ENCODE measurements around the gene CCIN.

The CCIN gene

DNA sequence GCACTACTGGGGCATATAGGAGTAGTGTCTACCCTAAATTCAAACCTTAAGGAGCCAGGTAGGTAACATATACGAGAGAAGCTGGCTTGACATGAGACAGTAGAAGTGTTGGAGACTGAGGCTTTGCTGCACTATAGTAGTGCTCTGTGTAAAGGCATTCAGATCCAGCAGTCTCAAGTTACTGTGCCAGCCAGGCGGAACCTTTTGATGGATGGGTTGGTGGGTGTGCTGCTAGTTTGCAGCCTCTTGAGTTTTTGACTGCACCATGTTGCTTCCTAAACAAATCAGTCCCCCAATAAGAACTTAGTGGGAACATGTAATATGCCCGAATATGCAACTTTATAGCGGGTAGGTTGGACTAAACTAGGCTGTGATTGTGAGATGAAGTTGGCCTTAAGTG is 23.0 kb downstream of the CCIN start:
- DNase-seq, result no peak

DNA sequence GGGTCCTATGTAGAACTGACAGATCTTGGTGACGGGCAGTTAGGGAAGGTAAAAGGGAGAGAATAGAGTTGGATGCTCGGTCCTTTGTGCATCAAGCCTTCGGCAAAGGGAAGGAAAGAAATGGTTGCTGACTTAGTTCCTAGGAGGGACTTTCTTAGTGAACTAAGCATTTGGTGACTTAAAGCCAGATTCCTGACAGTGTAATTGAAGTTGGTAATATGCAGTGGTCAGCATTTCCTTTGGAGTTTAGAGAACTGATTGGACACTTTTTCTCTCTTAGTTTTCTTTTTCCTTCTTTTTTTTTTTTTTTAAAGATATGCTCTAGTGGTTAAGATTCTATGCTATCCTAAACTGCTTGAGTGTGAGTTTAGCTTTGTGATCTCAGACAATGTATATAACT is 23.8 kb downstream of the CCIN start:
- DNase-seq, result no peak

DNA sequence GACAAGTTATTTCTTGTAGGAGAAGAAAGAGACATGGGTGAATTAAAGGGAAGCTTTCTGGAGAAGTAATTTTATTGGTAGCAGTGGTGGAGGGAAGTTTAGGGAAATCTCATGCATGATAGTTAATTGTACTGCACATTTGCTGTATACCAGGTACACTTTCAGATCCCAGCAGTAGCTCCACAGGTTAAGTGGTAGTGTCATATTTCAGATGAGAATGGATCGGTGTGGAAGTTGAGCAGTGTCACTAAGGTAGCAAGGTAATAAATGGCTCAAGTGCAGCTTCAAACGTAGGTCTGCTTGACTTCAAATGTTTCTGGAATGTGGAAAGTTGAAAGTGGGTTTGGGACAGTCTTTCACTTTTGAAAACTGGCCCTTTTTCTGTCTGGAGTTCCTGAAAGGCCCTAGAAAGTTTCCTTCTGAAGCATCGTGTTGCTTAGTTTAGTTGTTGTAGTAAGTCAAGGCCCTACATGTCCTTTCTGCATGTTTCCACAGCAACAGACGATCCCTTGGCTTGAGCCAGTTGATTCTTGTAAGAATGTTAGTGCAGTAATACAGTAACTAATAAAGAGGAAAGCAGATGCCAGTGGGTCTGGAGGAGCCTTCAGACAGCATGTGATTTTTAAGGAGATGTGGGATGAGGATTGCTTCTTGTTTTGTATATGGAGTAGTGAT is 25.3 kb downstream of the CCIN start:
- DNase-seq, result no peak

DNA sequence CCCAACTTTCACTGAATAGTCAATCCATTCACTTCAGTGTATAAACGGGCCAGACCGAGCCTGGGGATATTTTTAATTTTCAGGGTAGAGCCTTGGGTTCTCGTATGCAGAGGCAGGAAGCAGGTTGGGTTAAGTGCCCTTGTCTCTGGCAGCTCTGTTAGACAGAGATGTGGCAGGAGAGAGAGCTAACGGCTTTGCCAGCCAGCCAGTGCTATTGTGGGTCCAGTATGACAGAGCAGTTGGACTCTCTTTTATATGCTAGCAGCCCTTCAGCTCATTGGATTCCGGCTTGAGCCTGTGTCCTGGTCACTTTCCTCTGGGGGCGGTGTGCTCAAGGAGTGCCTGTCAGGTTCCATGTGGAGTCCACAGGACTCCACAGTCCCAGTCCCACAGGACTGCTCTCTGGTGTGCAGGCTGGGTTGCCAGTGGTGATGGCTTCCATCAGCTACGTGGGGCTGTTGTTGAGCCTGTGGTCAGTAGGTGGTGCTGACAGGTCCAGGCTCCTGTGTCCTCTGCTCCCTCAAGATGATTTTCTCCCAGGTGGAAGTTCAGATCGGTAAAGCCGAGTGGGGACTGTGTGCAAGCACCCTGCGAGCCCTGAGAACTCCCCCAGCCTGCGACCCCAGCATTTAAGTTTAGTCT is 35.8 kb downstream of the CCIN start:
- DNase-seq, result no peak

DNA sequence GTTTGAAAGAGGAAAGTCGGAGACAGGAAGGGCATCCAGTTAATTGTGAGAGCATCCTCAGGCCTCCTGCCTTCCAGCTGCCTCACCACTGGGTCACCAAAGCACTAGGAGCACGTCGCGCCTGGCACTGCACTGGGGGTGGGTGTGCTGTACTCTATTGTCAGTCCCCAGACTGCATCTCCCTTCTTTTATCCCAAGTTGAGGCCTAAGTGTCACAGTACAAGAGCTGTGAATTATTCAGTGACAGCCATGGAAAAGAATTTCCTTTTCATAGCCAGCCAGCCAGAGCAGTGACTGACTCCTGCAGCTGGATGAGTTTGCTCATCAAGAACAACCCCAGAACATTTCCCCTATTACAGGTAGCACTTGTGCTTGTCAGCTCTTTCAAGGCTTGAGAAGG is 37.8 kb downstream of the CCIN start:
- no peak for DNase-seq

DNA sequence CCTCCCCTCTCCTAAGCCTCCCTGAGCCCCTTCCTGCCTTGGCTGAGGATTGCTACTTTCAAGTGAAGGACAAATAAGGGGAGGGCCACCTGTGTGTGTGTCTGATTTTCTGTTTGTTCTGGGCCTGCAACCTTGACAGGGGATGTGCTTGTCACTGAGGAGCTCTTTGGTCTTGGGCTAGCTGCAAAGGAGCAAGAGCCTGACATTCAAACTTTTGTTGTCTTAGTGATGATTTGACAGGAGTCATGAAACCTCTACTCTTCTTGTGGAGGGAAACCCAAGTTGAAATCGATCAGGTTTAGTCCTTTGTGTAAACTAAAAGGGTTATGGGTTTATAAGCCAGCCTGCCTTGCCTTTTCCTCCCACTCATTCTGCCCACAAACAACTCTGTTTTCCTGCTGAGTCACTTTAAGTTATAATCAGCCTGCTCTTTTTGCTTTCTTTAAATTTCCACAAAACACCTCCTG is 38.4 kb downstream of the CCIN start:
- DNase-seq, result no peak

DNA sequence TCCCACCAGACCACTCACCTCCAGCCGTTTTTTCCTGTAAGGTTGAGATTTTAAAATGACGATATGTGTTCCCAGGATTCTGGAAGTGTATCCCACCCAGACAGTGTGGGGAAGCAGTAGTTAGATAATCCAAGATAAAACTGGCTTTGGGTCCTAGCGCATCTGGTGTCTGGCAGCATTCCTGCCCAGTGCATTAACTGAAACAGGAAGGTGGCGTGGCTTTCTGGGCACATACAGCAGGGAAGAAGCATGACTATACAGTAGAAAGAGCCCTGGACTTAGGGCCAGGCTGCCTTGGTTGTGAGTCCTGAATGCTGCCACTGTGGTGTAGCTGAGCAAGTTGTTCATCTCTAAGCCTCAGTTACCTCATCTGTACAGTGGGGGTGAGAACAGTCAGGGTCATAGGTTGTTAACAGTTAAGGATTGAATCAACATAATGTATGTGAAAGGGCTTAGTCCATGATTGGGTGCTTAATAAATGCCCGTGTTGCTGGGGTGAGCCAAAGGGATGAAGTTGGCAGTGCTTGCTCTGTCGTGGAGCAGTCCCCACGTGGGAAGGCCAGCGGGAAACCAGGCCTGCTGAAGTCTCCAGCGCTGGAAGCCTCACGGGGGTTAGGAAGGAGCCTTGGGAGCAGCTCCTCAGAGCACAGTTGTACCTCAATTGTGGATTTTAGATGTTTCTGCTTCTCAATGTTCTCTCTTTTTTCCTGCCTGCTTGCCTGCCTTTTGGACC is 39.5 kb downstream of the CCIN start:
- no peak for DNase-seq

DNA sequence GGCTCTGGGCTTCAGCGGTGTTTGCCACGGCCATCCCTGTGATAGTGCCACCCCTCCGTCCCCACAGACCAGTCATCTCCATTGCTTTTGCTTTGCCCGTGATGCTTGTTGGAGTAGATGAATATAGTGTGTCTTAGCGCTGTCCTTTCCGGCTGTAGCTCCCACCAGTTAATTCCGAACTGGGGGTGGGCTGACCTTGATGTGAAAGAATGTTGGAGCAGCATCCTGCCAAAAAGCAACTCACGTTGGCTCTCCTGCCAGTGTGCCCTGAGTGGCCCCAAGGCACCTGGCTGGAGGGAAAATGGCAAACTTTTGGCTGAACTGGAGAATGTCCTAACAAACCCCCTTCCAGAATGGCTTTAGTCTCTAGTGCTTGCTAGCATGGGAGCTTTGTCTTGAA is 41.5 kb downstream of the CCIN start:
- DNase-seq, result no peak

DNA sequence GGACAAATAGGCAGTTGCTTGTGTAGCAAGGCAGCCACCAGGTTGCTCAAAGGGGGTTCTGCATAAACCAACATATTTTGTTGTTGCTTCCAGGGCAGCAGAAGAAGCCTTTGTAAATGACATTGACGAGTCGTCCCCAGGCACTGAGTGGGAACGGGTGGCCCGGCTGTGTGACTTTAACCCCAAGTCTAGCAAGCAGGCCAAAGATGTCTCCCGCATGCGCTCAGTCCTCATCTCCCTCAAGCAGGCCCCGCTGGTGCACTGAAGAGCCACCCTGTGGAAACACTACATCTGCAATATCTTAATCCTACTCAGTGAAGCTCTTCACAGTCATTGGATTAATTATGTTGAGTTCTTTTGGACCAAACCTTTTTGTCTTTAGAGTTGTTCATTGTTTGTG is 42.3 kb downstream of the CCIN start:
- DNase-seq, result no peak

DNA sequence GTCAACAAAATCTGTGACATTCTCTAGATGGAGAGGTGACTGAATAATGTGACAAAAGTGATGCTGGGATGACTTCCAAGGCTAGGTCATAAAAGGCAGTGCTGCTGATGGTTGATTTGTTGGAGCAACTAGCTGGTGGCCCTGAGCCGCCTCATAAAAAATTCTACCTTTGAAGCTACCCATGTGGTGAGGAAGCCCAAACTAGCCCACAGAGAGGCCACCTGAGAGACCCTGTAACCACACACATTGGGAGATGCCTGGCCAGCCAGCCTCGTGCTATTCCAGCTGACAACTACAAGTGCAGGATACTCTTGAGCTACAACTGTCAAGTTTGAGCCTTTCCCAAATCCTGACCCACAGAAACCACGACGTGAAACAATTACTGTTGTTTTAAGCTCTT is 44.2 kb downstream of the CCIN start:
- DNase-seq, result no peak

DNA sequence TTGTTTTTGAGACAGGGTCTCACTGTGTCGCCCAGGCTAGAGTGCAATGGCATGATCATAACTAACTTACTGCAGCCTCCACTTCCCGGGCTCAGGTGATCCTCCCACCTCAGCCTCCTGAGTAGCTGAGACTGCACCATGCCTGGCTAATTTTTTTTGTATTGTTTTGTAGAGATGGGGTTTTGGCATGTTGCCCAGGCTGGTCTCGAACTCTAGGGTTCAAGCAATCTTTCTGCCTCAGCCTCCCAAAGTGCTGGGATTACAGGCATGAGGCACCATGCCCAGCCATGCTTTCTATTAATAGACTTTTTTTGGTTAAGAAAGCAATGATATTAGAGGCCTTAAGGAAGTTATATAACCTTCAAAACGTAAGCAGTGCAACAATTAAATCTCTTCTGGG is 44.8 kb downstream of the CCIN start:
- no peak for DNase-seq

DNA sequence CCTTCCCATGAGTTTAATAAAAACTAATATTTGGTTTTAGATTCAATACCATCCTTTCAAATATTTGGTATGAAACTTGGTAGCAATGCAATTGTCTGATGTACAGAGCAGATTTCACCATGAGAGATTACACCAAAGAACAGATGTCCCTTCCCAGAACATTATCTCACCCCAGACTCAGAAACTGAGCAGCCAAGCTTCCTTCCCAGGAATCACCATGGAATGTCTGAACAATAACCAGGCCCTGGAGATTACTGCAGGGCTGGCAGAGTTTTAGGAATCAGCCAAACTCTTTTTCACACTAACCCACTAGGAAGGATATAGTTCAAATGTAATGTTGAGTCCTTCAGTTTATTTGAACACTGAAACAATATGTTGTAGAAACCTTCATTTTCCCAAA is 45.4 kb downstream of the CCIN start:
- no peak for DNase-seq

DNA sequence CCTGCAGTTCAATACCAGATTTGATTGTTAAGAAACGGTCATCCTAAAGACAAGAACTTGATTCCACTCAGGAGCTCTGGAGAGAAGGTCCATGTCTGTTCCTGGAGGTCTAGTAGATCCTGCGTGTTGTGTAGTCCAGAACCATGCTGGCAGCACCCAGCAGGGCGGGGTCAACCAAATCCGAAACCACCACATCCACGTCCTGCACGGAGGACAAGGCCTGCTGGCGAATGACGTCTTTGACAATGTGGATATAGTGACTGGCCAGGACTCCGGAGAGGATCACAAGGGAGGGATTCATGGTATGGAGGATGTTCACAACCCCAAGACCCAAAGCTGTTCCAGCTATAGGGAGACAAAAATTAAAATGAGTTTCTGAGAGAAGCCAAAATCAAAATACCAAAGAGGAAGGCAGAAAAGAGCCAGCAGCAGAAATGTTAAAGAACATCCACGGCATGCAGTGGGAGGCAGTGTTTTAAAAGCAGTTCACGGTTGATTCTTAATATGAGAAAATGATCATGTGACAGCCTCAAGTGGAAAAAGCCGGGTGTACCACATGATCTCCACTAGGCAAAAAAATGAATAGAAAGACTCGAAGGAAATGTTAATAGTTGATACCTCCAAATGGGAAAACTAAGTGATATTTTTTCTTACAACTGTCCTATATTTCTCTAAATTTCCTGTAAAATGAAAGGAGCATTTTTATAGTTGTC is 48.2 kb downstream of the CCIN start:
- no peak for DNase-seq

DNA sequence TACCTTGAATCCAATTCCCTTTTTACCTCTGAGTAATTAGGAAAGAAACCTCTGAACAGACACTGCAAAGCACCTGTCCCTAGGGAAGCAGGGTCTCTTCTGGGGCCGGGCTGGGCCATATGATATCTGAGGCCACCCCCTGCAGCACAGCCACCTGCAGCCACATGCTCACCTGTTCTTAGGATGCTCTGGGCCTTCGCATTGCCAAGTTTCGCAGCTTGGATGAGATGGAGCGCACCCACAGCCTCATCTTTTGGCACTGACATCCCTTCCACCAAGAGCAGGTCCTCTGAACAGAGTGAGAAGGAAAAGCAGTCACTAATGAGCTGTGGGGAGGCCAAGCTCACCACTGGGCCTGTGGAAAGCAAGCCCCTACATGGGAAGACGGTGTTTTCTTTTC is 48.8 kb downstream of the CCIN start:
- no peak for DNase-seq

DNA sequence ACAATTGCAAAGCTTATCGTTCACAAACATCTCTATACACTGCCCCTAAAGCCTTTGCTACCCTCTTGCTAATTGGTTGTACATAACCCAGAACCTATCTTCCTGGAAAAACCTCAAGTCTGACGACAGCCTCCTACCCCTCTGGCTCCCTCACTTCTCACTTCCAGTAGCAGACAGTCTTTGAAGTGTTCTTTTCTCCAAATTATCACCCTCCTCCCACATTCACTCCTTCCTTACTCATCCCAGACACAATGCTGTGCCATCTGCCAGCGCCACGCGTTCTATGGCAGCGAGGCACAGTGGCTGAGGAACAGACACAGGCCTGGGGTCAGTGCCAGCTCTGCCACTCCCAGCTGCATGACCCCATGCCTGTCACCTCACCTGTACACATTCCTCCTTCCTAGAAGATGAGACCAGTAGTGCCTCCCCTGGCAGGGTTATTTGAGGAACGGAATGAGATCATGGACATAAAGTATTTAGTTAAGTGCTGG is 49.3 kb downstream of the CCIN start:
- DNase-seq, result no peak
